ENCODE data around the gene RBBP7.

DNA sequence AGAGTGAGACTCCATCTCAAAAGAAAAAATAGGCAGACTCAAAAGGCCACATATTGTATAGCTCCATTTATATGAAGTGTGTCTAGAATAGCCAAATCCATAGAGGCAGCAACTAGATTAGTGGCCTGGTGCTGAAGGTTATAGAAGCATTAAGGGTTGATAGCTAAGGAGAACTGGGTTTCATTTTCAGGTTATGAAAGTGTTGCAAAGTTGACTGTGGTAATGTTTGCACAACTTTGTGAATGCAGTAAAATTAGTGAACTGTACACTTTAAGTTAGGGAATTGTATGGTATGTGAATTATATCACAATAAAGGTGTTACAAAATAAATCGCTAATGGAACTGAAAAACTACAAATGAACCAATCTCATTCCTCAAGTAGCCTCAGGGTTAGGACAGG lies 55.6 kb downstream of the RBBP7 start:
- TF ChIP-seq, protein P1, sequence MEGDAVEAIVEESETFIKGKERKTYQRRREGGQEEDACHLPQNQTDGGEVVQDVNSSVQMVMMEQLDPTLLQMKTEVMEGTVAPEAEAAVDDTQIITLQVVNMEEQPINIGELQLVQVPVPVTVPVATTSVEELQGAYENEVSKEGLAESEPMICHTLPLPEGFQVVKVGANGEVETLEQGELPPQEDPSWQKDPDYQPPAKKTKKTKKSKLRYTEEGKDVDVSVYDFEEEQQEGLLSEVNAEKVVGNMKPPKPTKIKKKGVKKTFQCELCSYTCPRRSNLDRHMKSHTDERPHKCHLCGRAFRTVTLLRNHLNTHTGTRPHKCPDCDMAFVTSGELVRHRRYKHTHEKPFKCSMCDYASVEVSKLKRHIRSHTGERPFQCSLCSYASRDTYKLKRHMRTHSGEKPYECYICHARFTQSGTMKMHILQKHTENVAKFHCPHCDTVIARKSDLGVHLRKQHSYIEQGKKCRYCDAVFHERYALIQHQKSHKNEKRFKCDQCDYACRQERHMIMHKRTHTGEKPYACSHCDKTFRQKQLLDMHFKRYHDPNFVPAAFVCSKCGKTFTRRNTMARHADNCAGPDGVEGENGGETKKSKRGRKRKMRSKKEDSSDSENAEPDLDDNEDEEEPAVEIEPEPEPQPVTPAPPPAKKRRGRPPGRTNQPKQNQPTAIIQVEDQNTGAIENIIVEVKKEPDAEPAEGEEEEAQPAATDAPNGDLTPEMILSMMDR (IDR thresholded peaks at IDR 0.05; ENCODE audit: low read depth, low read length, poor library complexity, severe bottlenecking), result no peak
- no peak for TF ChIP-seq EZH2phosphoT487 (IDR thresholded peaks at IDR 0.05; ENCODE audit: borderline replicate concordance, low read length)

Data from DOHH2 (cell line).